Natural killer cell (primary cell): ENCODE measurements around the gene ARHGAP6. TPM values are rescaled to one million over a fixed set of nuclear protein-coding genes. Genes with fewer than 3 reads are reported as not detected.

Source experiments
- ATAC-seq, 3 donors: fragments of 150-1000 bp in 2 of 3; fragments of 200-7000 bp in 1 of 3; cut with Tn5 transposase; 1 replicate in 1 of 3; 2 replicates in 2 of 3; pipeline ENCODE4 v1.10.0; 2021; ENCODE audit warnings: mild to moderate bottlenecking in 2 of 3, moderate library complexity in 2 of 3
- DNase-seq, 2 donors: peaks; one replicate each; pipeline versions ENCODE4 v3.0.0 to v3.0.0-alpha.2; 2013 to 2021; ENCODE audit warnings: mixed read lengths in 1 of 2
- H3K27ac ChIP-seq: one replicate; pipeline ENCODE4 v1.5.1; 2013; ENCODE audit warnings: mild to moderate bottlenecking, low read length
- H3K27me3 ChIP-seq: one replicate; pipeline ENCODE4 v1.6.1; 2013; ENCODE audit warnings: low read length; ENCODE audit not compliant: control insufficient read depth, insufficient read depth
- H3K36me3 ChIP-seq: one replicate; pipeline ENCODE4 v1.6.1; 2013; ENCODE audit warnings: low read length; ENCODE audit not compliant: control insufficient read depth, insufficient read depth
- H3K4me1 ChIP-seq: one replicate; pipeline ENCODE4 v1.6.1; 2013; ENCODE audit warnings: low read length; ENCODE audit not compliant: control insufficient read depth, insufficient read depth
- H3K4me3 ChIP-seq: one replicate; pipeline ENCODE4 v1.5.1; 2013; ENCODE audit warnings: low read length
- H3K9me3 ChIP-seq: one replicate; pipeline ENCODE4 v1.6.1; 2013; ENCODE audit warnings: low read length; ENCODE audit not compliant: control insufficient read depth, insufficient read depth
- H3K27ac Mint-ChIP-seq, 2 donors: one replicate each; pipeline ENCODE4 v1.8.0; 2022; ENCODE audit warnings: mild to moderate bottlenecking in 2 of 2, mixed read lengths in 2 of 2, moderate library complexity in 1 of 2
- H3K27me3 Mint-ChIP-seq, 2 donors: one replicate each; pipeline ENCODE4 v1.8.0; 2022; ENCODE audit warnings: low read depth in 2 of 2, mixed read lengths in 2 of 2
- H3K36me3 Mint-ChIP-seq: one replicate; pipeline ENCODE4 v1.8.0; 2022; ENCODE audit warnings: mixed read lengths
- H3K4me1 Mint-ChIP-seq, 2 donors: one replicate each; pipeline ENCODE4 v1.8.0; 2022; ENCODE audit warnings: mixed read lengths in 2 of 2
- H3K4me3 Mint-ChIP-seq: one replicate; pipeline ENCODE4 v1.8.0; 2022; ENCODE audit warnings: mild to moderate bottlenecking, moderate library complexity, mixed read lengths
- H3K9me3 Mint-ChIP-seq, 2 donors: one replicate each; pipeline ENCODE4 v1.8.0; 2022; ENCODE audit warnings: mixed read lengths in 2 of 2
- WGBS: methylation state at CpG from one replicate; pipeline ENCODE4 v1.1.7; 2013; ENCODE audit warnings: missing lambda C conversion rate; ENCODE audit not compliant: insufficient coverage; 5-methylcytosine and 5-hydroxymethylcytosine counted together
- intact Hi-C: fragments of 100-400 bp; cut with micrococcal nuclease; formaldehyde crosslinking; loops from one replicate; pipeline ENCODE4 v1.14.2; 2022
- total RNA-seq, 4 donors: library from RNA; stranded (reverse); fragments of 120-200 nt in 1 of 4; gene quantifications; one replicate each; pipeline versions ENCODE4 v1.2.3 to v1.2.4, GENCODE V29; 2013 to 2022
- TF ChIP-seq, protein P1 (sequence below): fragments of 200-600 bp; IDR thresholded peaks from one replicate; pipeline ENCODE4 v1.8.0; 2022; ENCODE audit warnings: antibody characterized with exemption

The ARHGAP6 gene
- total RNA-seq, 3 donors from 2014 or later (not counting 1 experiment from before 2014, with no cell fraction given), result 0.32 to 1.9 (median 1.8) TPM

DNA sequence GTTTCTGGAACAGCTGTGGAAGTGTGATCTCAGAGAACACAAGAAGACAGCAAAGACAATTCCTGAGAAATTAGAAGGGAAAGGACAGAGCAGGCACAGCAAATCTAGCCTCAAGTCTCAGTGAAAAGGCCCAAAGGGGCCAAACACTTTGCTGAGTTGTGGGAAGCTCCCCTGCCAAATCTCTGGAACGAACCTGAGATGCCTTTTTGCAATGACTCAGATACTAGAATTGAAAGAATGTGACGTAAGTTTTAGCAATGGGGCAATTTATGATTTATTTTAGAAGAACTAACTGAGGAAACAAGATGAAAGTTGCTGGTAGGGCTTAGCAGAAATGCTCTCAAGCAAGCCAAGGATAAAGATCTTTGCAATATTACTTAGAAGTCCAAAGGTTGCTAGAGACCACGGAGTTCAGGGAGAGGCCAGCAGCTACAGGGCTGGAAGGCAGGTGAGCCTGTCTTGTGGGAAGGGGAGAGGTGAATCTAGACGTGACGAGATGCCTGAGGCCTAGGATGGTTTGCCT lies 279.7 kb downstream of the ARHGAP6 start:
- H3K4me1 Mint-ChIP-seq, result no peaks in the 10 kb centered on the region
- Histone ChIP-seq H3K9me3 (no peaks in the 10 kb centered on the region), H3K27me3 (no peaks in the 10 kb centered on the region), H3K27ac (no peak overlapping the region), H3K4me1 (no peaks in the 10 kb centered on the region), H3K4me3 (no peak overlapping the region), H3K36me3 (no peaks in the 10 kb centered on the region)
- no peak for ATAC-seq
- TF ChIP-seq, protein P1, sequence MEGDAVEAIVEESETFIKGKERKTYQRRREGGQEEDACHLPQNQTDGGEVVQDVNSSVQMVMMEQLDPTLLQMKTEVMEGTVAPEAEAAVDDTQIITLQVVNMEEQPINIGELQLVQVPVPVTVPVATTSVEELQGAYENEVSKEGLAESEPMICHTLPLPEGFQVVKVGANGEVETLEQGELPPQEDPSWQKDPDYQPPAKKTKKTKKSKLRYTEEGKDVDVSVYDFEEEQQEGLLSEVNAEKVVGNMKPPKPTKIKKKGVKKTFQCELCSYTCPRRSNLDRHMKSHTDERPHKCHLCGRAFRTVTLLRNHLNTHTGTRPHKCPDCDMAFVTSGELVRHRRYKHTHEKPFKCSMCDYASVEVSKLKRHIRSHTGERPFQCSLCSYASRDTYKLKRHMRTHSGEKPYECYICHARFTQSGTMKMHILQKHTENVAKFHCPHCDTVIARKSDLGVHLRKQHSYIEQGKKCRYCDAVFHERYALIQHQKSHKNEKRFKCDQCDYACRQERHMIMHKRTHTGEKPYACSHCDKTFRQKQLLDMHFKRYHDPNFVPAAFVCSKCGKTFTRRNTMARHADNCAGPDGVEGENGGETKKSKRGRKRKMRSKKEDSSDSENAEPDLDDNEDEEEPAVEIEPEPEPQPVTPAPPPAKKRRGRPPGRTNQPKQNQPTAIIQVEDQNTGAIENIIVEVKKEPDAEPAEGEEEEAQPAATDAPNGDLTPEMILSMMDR, result no peak
- no peak overlapping the region for H3K27ac Mint-ChIP-seq
- H3K27me3 Mint-ChIP-seq, result no peaks in the 10 kb centered on the region
- H3K36me3 Mint-ChIP-seq, result no peaks in the 10 kb centered on the region
- WGBS, result 66% methylated on average over 5 of the region's 5 CpGs
- H3K4me3 Mint-ChIP-seq, result no peak overlapping the region
- DNase-seq, result no peak
- intact Hi-C loops, result no loop called here
- H3K9me3 Mint-ChIP-seq, result no peaks in the 10 kb centered on the region

DNA sequence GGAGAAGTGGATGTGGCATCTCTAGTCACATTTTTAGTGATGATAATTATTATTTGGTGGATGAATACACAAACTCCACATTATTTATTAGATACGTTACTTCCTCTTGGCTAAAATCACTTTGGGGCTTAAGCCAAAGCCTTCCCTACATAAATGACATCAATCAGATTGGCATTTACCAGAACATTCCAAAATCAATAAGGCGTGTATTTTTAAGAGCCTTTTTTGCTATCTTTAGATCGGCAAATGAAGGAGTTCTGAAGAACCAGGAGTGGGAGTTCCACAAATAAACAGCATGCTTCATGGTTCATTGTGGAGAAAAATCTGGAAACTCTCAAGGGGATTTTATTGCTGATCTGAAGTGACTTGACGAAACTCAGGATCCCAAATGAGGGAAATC lies 282.8 kb downstream of the ARHGAP6 start:
- Mint-ChIP-seq H3K27me3 (no peaks in the 10 kb centered on the region), H3K4me1 (no peaks in the 10 kb centered on the region), H3K9me3 (no peaks in the 10 kb centered on the region), H3K36me3 (no peaks in the 10 kb centered on the region), H3K27ac (no peak overlapping the region), H3K4me3 (no peak overlapping the region)
- 57% methylated on average over 1 of the region's 4 CpGs for WGBS
- Histone ChIP-seq H3K36me3 (no peaks in the 10 kb centered on the region), H3K4me1 (no peaks in the 10 kb centered on the region), H3K4me3 (no peak overlapping the region), H3K9me3 (no peaks in the 10 kb centered on the region), H3K27ac (no peak overlapping the region), H3K27me3 (no peaks in the 10 kb centered on the region)
- intact Hi-C loops, result loop anchor here (5.0 kb wide), 1 partner anchor 389 kb away; no protein-coding TSS in a partner anchor
- ATAC-seq (no peak), DNase-seq (no peak)
- TF ChIP-seq, protein P1, result no peak

DNA sequence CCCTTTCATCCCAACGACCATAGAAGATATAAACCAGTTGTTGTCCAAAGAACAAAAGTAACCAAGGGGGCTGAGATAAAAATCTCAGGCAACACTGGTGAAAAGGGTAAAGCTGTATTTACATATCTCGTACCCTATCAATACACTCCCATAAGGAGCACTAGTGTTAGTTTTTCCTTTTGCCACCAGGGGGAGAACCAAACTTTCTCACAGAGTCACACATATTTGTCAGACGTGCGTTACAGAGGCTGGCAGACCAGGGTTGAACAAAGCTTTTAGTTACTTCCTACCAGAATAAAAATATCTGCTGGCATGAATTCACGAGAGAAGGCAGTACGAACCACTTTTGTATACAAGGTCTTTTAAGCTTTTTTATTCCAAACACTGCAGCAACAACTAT lies 284.3 kb downstream of the ARHGAP6 start:
- H3K9me3 Mint-ChIP-seq, result no peaks in the 10 kb centered on the region
- WGBS, result 5% methylated on average over 4 of the region's 6 CpGs
- H3K4me3 ChIP-seq, result no peak overlapping the region
- H3K27me3 Mint-ChIP-seq, result no peaks in the 10 kb centered on the region
- ATAC-seq, result peak in 1 of 3 donors; percentile 54
- H3K4me3 Mint-ChIP-seq, result no peak overlapping the region
- H3K27ac Mint-ChIP-seq, result no peak overlapping the region
- H3K4me1 Mint-ChIP-seq, result no peaks in the 10 kb centered on the region
- DNase-seq, result peak in 1 of 2 donors; percentile 4
- H3K4me1 ChIP-seq, result no peaks in the 10 kb centered on the region
- intact Hi-C loops, result loop anchor here (5.0 kb wide), 1 partner anchor 391 kb away; no protein-coding TSS in a partner anchor
- H3K27me3 ChIP-seq, result no peaks in the 10 kb centered on the region
- no peaks in the 10 kb centered on the region for H3K36me3 Mint-ChIP-seq
- H3K36me3 ChIP-seq, result no peaks in the 10 kb centered on the region
- no peaks in the 10 kb centered on the region for H3K9me3 ChIP-seq
- TF ChIP-seq, protein P1, result no peak
- no peak overlapping the region for H3K27ac ChIP-seq
